HCT116 (cell line): Measurements from ENCODE around the gene CHST11. TPM values are rescaled to one million over a fixed set of nuclear protein-coding genes. Genes with fewer than 3 reads are reported as not detected.

Source experiments
- ATAC-seq: fragments of 200-7000 bp; cut with Tn5 transposase; 2 replicates; pipeline ENCODE4 v1.9.1; 2020; ENCODE audit warnings: mild to moderate bottlenecking, moderate library complexity
- BruUV-seq: library from RNA; stranded (reverse); fragments of 400-500 nt; replicated peaks from 2 replicates; lab custom pipeline; 2021; lab: Mats Ljungman, UMichigan
- CTCF ChIA-PET: fragments of 300-600 bp; sonication (Branson Sonifier 250); formaldehyde crosslinking; loops from one replicate; lab custom pipeline; 2021; ENCODE audit warnings: antibody characterized with exemption; lab: Charles Lee
- POLR2A ChIA-PET: fragments of 300-600, 350-600 bp; sonication (Branson Sonifier 250); formaldehyde crosslinking; loops from one replicate; lab custom pipeline; 2021; ENCODE audit warnings: antibody characterized with exemption; lab: Charles Lee
- RAD21 ChIA-PET, 2 experiments: fragments of 300-600 bp; sonication (Branson Sonifier 250); formaldehyde crosslinking; loops; one replicate each; lab custom pipeline; 2023; ENCODE audit warnings: low total read pairs in 2 of 2; ENCODE audit not compliant: uncharacterized antibody in 2 of 2, unreplicated experiment in 2 of 2, low non-redundant PET in 1 of 2; lab: Charles Lee
- DNase-seq: peaks from one replicate; pipeline ENCODE4 v3.0.0-alpha.2; 2010; ENCODE audit warnings: low read depth, low spot score
- H2AFZ ChIP-seq: fragments of 200-600 bp; shearing (Covaris generic), sonication (generic); 2 replicates; pipeline ENCODE4 v1.6.1; 2017; ENCODE audit warnings: low read depth, mixed run types, mixed read lengths, antibody characterized with exemption, low read length; ENCODE audit not compliant: poor library complexity, severe bottlenecking
- H3K27ac ChIP-seq: 2 replicates; pipeline ENCODE4 v1.5.1; 2012; ENCODE audit warnings: low read depth, low read length
- H3K27me3 ChIP-seq: fragments of 200-600 bp; sonication (generic); 2 replicates; pipeline ENCODE4 v1.6.1; 2016; ENCODE audit warnings: mixed run types, low read length, mixed read lengths; ENCODE audit not compliant: insufficient read depth
- H3K36me3 ChIP-seq, 2 experiments: fragments of 200-500 bp in 1 of 2; fragments of 200-600 bp in 1 of 2; sonication (Bioruptor generic) in 1 of 2; sonication (generic) in 1 of 2; 2 replicates each; pipeline versions ENCODE4 v1.5.1 to v1.6.1; 2014 to 2016; ENCODE audit warnings: low read length in 2 of 2, inconsistent platforms in 1 of 2, mixed read lengths in 1 of 2, mixed run types in 1 of 2; ENCODE audit not compliant: insufficient read depth in 2 of 2, control insufficient read depth in 1 of 2
- H3K4me1 ChIP-seq, 2 experiments: fragments of 200-600 bp in 1 of 2; sonication (generic) in 1 of 2; 2 replicates each; pipeline versions ENCODE4 v1.5.1 to v1.6.1; 2012 to 2017; ENCODE audit warnings: low read length in 2 of 2, inconsistent platforms in 1 of 2, mild to moderate bottlenecking in 1 of 2, mixed read lengths in 1 of 2, mixed run types in 1 of 2, moderate library complexity in 1 of 2; ENCODE audit not compliant: insufficient read depth in 2 of 2, control insufficient read depth in 1 of 2
- H3K4me2 ChIP-seq: fragments of 200-600 bp; sonication (generic); 2 replicates; pipeline ENCODE4 v1.6.1; 2017; ENCODE audit warnings: mixed run types, low read length, mixed read lengths
- H3K4me3 ChIP-seq, 2 experiments: fragments of 200-600 bp in 1 of 2; sonication (generic) in 1 of 2; replicated peaks in 1 of 2; 2 replicates each; pipeline ENCODE4 v1.5.1; 2011 to 2016; ENCODE audit warnings: low read length in 2 of 2, control low read depth in 1 of 2, low read depth in 1 of 2, mild to moderate bottlenecking in 1 of 2, mixed read lengths in 1 of 2, mixed run types in 1 of 2
- H3K79me2 ChIP-seq: fragments of 200-600 bp; sonication (generic); 2 replicates; pipeline ENCODE4 v1.6.1; 2017; ENCODE audit warnings: mild to moderate bottlenecking, mixed run types, low read length, moderate library complexity, mixed read lengths; ENCODE audit not compliant: insufficient read depth
- H3K9ac ChIP-seq: fragments of 200-600 bp; sonication (generic); 2 replicates; pipeline ENCODE4 v1.6.1; 2016; ENCODE audit warnings: low read length, mixed read lengths
- H3K9me2 ChIP-seq: fragments of 200-600 bp; sonication (generic), shearing (Covaris generic); 2 replicates; pipeline ENCODE4 v1.6.1; 2017; ENCODE audit warnings: mixed run types, mild to moderate bottlenecking, moderate library complexity; ENCODE audit not compliant: insufficient read depth
- H3K9me3 ChIP-seq, 2 experiments: fragments of 200-500 bp in 1 of 2; fragments of 200-600 bp in 1 of 2; sonication (Bioruptor generic) in 1 of 2; sonication (generic) in 1 of 2; 2 replicates each; pipeline ENCODE4 v1.6.1; 2014 to 2017; ENCODE audit warnings: low read length in 2 of 2, mixed read lengths in 2 of 2, inconsistent platforms in 1 of 2, low read depth in 1 of 2, mild to moderate bottlenecking in 1 of 2, mixed run types in 1 of 2, moderate library complexity in 1 of 2; ENCODE audit not compliant: control insufficient read depth in 1 of 2, insufficient read depth in 1 of 2
- H4K20me1 ChIP-seq: fragments of 200-600 bp; sonication (generic), shearing (Covaris generic); 2 replicates; pipeline ENCODE4 v1.6.1; 2017; ENCODE audit warnings: mixed run types, mild to moderate bottlenecking, moderate library complexity; ENCODE audit not compliant: insufficient read depth
- ATF3 ChIP-seq: IDR thresholded peaks from 2 replicates; pipeline ENCODE4 v1.6.1; 2012
- EGR1 ChIP-seq: IDR thresholded peaks from 2 replicates; pipeline ENCODE4 v1.6.1; 2012; ENCODE audit warnings: low read depth
- ELF1 ChIP-seq: IDR thresholded peaks from 2 replicates; pipeline ENCODE4 v1.6.1; 2012; ENCODE audit warnings: low read depth, borderline replicate concordance
- EZH2 ChIP-seq: fragments of 200-600 bp; sonication (generic); IDR thresholded peaks from 2 replicates; pipeline ENCODE4 v1.6.1; 2017; ENCODE audit warnings: antibody characterized with exemption, mixed run types
- EZH2phosphoT487 ChIP-seq: fragments of 200-600 bp; IDR thresholded peaks from 2 replicates; pipeline ENCODE4 v1.6.1; 2018; ENCODE audit warnings: antibody characterized with exemption, borderline replicate concordance
- FOSL1 ChIP-seq: IDR thresholded peaks from 2 replicates; pipeline ENCODE4 v1.6.1; 2012; ENCODE audit warnings: low read depth
- POLR2A ChIP-seq: IDR thresholded peaks from 2 replicates; pipeline ENCODE4 v1.7.0; 2011; ENCODE audit warnings: borderline replicate concordance; ENCODE audit not compliant: insufficient read depth, insufficient read length; ENCODE audit errors: extremely low read depth
- SIN3A ChIP-seq: IDR thresholded peaks from 2 replicates; pipeline ENCODE4 v1.6.1; 2012; ENCODE audit warnings: low read depth
- SP1 ChIP-seq: IDR thresholded peaks from 2 replicates; pipeline ENCODE4 v1.6.1; 2012; ENCODE audit warnings: low read depth
- SRF ChIP-seq: IDR thresholded peaks from 2 replicates; pipeline ENCODE4 v1.6.1; 2012; ENCODE audit warnings: low read depth
- ZBTB33 ChIP-seq: IDR thresholded peaks from 2 replicates; pipeline ENCODE4 v1.6.1; 2011; ENCODE audit warnings: mild to moderate bottlenecking, low read length, moderate library complexity; ENCODE audit not compliant: insufficient replicate concordance; ENCODE audit errors: extremely low read depth
- ZNF274 ChIP-seq: fragments of 200-500 bp; sonication (Bioruptor generic); IDR thresholded peaks from 2 replicates; pipeline ENCODE4 v1.6.1; 2014; ENCODE audit warnings: mild to moderate bottlenecking, low read depth, low read length, inconsistent platforms
- intact Hi-C: fragments of 100-400 bp; cut with micrococcal nuclease; formaldehyde crosslinking; loops from 2 replicates; pipeline ENCODE4 v1.10.0; 2022
- total RNA-seq: library from RNA; stranded (reverse); gene quantifications from one replicate; pipeline ENCODE4 v1.2.1, GENCODE V29; 2021; ENCODE audit not compliant: unreplicated experiment
- TF ChIP-seq, protein P1 (sequence below): IDR thresholded peaks from 2 replicates; pipeline ENCODE4 v1.6.1; 2012; ENCODE audit warnings: low read depth

The CHST11 gene
- total RNA-seq, 1 experiment from 2014 or later, result 10.1 TPM

- TF ChIP-seq ZBTB33, result no peak
- no peak for TF ChIP-seq ZNF274
Measured at GRCh38 chr12:104460973-104461698, 4.4 kb downstream of the CHST11 start (continued).

DNA sequence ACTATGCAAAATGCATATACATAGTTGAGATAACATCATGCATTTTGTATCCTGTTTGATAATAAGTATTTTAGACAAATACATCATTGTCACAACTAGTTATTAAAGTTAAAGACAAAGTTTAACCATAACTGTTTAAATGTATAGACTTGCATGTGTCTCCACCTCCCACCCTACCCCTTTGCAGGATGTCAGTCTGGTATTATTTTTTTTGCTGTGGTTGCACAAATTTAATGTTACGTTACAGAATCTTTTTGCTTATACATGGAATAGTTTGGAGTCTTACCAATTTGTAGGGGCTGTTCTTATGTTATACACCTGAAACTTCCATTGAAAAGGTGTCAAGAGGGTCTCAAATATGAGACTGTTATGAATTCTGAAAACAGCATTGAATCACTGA is 5.6 kb downstream of the CHST11 start:
- H3K36me3 ChIP-seq, result no peaks in the 10 kb centered on the region
- H3K27ac ChIP-seq, result no peak overlapping the region
- no peak overlapping the region for H3K4me3 ChIP-seq
- H3K9ac ChIP-seq, result no peak overlapping the region
- ChIA-PET POLR2A (no interaction called here), CTCF (no interaction called here), RAD21 (no interaction called here)
- BruUV-seq, result no TSS peak
- DNase-seq (no peak), ATAC-seq (no peak)
- intact Hi-C loops, result no loop called here
- H3K4me2 ChIP-seq, result no peak overlapping the region
- H4K20me1 ChIP-seq, result no peaks in the 10 kb centered on the region
- no peaks in the 10 kb centered on the region for H3K9me3 ChIP-seq
- H2AFZ ChIP-seq, result no peak overlapping the region
- H3K9me2 ChIP-seq, result no peaks in the 10 kb centered on the region
- no peaks in the 10 kb centered on the region for H3K27me3 ChIP-seq
- H3K79me2 ChIP-seq, result peaks cover 16% of the 10 kb centered on the region
- H3K4me1 ChIP-seq, result peaks cover 0 to 18% of the 10 kb centered on the region in 2 experiments; a peak in 3 of 4 replicates
- TF ChIP-seq EZH2phosphoT487 (no peak), FOSL1 (no peak), EGR1 (no peak), SIN3A (no peak), ZNF274 (no peak), SRF (no peak), EZH2 (no peak), POLR2A (no peak), ATF3 (no peak), SP1 (no peak), ZBTB33 (no peak), ELF1 (no peak)
- TF ChIP-seq, protein P1, sequence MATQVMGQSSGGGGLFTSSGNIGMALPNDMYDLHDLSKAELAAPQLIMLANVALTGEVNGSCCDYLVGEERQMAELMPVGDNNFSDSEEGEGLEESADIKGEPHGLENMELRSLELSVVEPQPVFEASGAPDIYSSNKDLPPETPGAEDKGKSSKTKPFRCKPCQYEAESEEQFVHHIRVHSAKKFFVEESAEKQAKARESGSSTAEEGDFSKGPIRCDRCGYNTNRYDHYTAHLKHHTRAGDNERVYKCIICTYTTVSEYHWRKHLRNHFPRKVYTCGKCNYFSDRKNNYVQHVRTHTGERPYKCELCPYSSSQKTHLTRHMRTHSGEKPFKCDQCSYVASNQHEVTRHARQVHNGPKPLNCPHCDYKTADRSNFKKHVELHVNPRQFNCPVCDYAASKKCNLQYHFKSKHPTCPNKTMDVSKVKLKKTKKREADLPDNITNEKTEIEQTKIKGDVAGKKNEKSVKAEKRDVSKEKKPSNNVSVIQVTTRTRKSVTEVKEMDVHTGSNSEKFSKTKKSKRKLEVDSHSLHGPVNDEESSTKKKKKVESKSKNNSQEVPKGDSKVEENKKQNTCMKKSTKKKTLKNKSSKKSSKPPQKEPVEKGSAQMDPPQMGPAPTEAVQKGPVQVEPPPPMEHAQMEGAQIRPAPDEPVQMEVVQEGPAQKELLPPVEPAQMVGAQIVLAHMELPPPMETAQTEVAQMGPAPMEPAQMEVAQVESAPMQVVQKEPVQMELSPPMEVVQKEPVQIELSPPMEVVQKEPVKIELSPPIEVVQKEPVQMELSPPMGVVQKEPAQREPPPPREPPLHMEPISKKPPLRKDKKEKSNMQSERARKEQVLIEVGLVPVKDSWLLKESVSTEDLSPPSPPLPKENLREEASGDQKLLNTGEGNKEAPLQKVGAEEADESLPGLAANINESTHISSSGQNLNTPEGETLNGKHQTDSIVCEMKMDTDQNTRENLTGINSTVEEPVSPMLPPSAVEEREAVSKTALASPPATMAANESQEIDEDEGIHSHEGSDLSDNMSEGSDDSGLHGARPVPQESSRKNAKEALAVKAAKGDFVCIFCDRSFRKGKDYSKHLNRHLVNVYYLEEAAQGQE, result no peak
